Hepatocyte (in vitro differentiated cells): ENCODE measurements around the gene ERO1B. TPM values are rescaled to one million over a fixed set of nuclear protein-coding genes. Genes with fewer than 3 reads are reported as not detected.

ENCODE experiments used
- DNase-seq: peaks from one replicate; pipeline ENCODE4 v3.0.0-alpha.2; 2016; ENCODE audit warnings: low spot score
- H2AFZ ChIP-seq: fragments of 200-600 bp; sonication (generic); 2 replicates; pipeline ENCODE4 v1.6.0; 2016; ENCODE audit warnings: antibody characterized with exemption, mild to moderate bottlenecking
- H3K27ac ChIP-seq: fragments of 200-600 bp; sonication (generic); 2 replicates; pipeline ENCODE4 v1.5.1; 2016; ENCODE audit warnings: mild to moderate bottlenecking
- H3K27me3 ChIP-seq: fragments of 200-600 bp; sonication (generic); 2 replicates; pipeline ENCODE4 v1.6.1; 2016
- H3K36me3 ChIP-seq: fragments of 200-600 bp; sonication (generic); replicated peaks from 2 replicates; pipeline ENCODE4 v1.5.1; 2016; ENCODE audit warnings: low read depth; ENCODE audit not compliant: insufficient read depth
- H3K4me1 ChIP-seq: fragments of 200-600 bp; sonication (generic); 2 replicates; pipeline ENCODE4 v1.5.1; 2016; ENCODE audit warnings: mild to moderate bottlenecking, moderate library complexity; ENCODE audit not compliant: insufficient read depth
- H3K4me2 ChIP-seq: fragments of 200-600 bp; sonication (generic); 2 replicates; pipeline ENCODE4 v1.6.0; 2016
- H3K4me3 ChIP-seq: fragments of 200-600 bp; sonication (generic); 2 replicates; pipeline ENCODE4 v1.5.1; 2016; ENCODE audit warnings: mild to moderate bottlenecking
- H3K79me2 ChIP-seq: fragments of 200-600 bp; sonication (generic); 2 replicates; pipeline ENCODE4 v1.6.0; 2017; ENCODE audit warnings: mild to moderate bottlenecking
- H3K9me2 ChIP-seq: fragments of 200-600 bp; sonication (generic); replicated peaks from 2 replicates; pipeline ENCODE4 v1.6.0; 2017; ENCODE audit warnings: mild to moderate bottlenecking; ENCODE audit not compliant: insufficient read depth
- H3K9me3 ChIP-seq: fragments of 200-600 bp; sonication (generic); 2 replicates; pipeline ENCODE4 v1.5.1; 2016; ENCODE audit warnings: low read depth, mild to moderate bottlenecking
- H4K20me1 ChIP-seq: fragments of 200-600 bp; sonication (generic); 2 replicates; pipeline ENCODE4 v1.6.0; 2016; ENCODE audit warnings: mild to moderate bottlenecking; ENCODE audit not compliant: insufficient read depth, poor library complexity, severe bottlenecking
- EZH2 ChIP-seq: fragments of 200-600 bp; sonication (generic); IDR thresholded peaks from 2 replicates; pipeline ENCODE4 v1.6.1; 2016; ENCODE audit warnings: antibody characterized with exemption, mild to moderate bottlenecking, borderline replicate concordance
- EZH2phosphoT487 ChIP-seq: fragments of 200-600 bp; sonication (generic); IDR thresholded peaks from one replicate; pipeline ENCODE4 v1.6.1; 2018; ENCODE audit warnings: antibody characterized with exemption, mild to moderate bottlenecking, low read depth, moderate library complexity; ENCODE audit not compliant: unreplicated experiment, severe bottlenecking
- WGBS: methylation state at CpG from one replicate; pipeline ENCODE4 v1.1.6; 2016; ENCODE audit warnings: low lambda C conversion rate; ENCODE audit errors: missing lambda C conversion rate; 5-methylcytosine and 5-hydroxymethylcytosine counted together
- polyA plus RNA-seq: library from polyadenylated mRNA; unstranded; fragments of >200 nt; fragmentation: Nextera tagmentation; extraction: Ambion mirVana; gene quantifications from 2 replicates; pipeline ENCODE4 v1.2.1, GENCODE V29; 2016
- total RNA-seq: library from RNA; depleted of rRNA; stranded (reverse); fragments of >200 nt; gene quantifications from 2 replicates; pipeline ENCODE4 v1.2.3, GENCODE V29; 2014
- TF ChIP-seq, protein P1 (sequence below): fragments of 200-600 bp; sonication (generic); IDR thresholded peaks from 2 replicates; pipeline ENCODE4 v1.5.1; 2016; ENCODE audit warnings: antibody characterized with exemption, mild to moderate bottlenecking; ENCODE audit not compliant: poor library complexity

The ERO1B gene
- total and polyA plus RNA-seq, 2 experiments from 2014 or later: 3.6 to 5.8 TPM

DNA sequence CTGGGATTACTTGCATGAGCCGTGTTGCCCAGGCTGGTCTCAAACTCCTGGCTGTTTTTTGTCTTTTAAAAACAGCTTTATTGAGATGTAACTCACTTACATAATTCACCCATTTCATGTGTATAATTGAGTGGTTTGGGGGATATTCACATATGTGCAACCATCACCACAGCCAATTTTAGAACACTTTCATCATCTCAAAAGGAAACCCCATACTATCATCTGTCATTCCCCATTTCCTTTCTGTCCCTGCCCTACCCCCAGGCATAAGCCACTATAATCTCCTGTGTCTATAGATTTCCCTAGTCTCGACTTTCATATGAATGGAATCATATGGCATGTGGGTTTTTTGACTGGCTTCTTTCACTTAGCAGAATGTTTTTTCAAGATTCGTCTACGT is 96.1 kb downstream of the ERO1B start:
- Histone ChIP-seq H3K4me1 (no peaks in the 10 kb centered on the region), H3K4me3 (no peak overlapping the region)
- 85% methylated on average over 4 of the region's 4 CpGs for WGBS

DNA sequence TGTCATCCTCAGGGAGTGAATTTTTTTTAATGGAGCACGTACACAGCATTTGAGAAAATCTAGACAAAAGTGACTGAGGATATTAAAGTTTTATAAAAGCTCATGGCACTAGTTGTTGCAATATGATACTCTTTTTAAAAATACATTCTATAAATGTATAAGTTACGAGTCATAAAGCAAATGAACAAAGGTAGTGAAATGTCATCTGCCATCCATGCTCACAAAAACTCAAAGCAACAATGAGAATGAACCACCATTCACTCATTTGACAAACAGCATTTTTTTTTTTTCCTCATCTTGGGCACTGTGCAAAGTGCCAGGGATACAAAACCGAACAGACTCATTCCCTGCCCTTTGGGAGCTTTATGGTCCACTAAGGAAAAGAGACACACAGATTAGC is 100.7 kb downstream of the ERO1B start:
- Histone ChIP-seq H3K36me3 (no peaks in the 10 kb centered on the region), H3K4me2 (no peak overlapping the region), H3K27ac (no peak overlapping the region), H3K9me3 (no peaks in the 10 kb centered on the region), H3K9me2 (no peaks in the 10 kb centered on the region), H3K4me1 (no peaks in the 10 kb centered on the region), H4K20me1 (no peaks in the 10 kb centered on the region), H3K79me2 (no peaks in the 10 kb centered on the region), H3K27me3 (no peaks in the 10 kb centered on the region), H2AFZ (no peak overlapping the region), H3K4me3 (no peak overlapping the region)
- DNase-seq: no peak
- 89% methylated on average over 3 of the region's 3 CpGs for WGBS
- no peak for TF ChIP-seq EZH2
- TF ChIP-seq, protein P1, sequence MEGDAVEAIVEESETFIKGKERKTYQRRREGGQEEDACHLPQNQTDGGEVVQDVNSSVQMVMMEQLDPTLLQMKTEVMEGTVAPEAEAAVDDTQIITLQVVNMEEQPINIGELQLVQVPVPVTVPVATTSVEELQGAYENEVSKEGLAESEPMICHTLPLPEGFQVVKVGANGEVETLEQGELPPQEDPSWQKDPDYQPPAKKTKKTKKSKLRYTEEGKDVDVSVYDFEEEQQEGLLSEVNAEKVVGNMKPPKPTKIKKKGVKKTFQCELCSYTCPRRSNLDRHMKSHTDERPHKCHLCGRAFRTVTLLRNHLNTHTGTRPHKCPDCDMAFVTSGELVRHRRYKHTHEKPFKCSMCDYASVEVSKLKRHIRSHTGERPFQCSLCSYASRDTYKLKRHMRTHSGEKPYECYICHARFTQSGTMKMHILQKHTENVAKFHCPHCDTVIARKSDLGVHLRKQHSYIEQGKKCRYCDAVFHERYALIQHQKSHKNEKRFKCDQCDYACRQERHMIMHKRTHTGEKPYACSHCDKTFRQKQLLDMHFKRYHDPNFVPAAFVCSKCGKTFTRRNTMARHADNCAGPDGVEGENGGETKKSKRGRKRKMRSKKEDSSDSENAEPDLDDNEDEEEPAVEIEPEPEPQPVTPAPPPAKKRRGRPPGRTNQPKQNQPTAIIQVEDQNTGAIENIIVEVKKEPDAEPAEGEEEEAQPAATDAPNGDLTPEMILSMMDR: no peak
- TF ChIP-seq EZH2phosphoT487: no peak

More for the DNA sequence above, 96.1 kb downstream of the ERO1B start:
- no peak overlapping the region for H3K4me2 ChIP-seq
- no peaks in the 10 kb centered on the region for H3K9me2 ChIP-seq
- no peak overlapping the region for H3K27ac ChIP-seq
- no peaks in the 10 kb centered on the region for H3K79me2 ChIP-seq
- no peak overlapping the region for H2AFZ ChIP-seq
- H4K20me1 ChIP-seq: no peaks in the 10 kb centered on the region
- no peaks in the 10 kb centered on the region for H3K27me3 ChIP-seq
- DNase-seq: no peak
- no peaks in the 10 kb centered on the region for H3K36me3 ChIP-seq
- TF ChIP-seq EZH2phosphoT487 (no peak), EZH2 (no peak)
- TF ChIP-seq, protein P1: no peak
- no peaks in the 10 kb centered on the region for H3K9me3 ChIP-seq

DNA sequence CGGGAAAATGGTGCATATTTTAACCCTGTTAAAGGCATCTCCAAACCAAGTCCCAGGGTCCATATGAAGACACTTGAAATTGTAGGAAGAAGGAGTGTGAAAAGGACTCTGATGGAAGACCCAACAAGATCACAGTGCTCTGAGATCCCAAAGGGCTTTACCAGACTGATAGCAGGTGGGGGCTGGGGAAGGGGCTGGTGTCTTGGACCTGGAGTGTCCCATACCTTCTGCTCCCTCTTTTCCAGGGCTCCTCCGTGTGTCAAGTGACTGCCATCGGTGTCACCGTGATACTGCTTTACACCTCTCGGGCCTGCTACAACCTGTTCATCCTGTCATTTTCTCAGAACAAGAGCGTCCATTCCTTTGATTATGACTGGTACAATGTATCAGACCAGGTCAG is 102.1 kb downstream of the ERO1B start:
- H3K79me2 ChIP-seq: no peaks in the 10 kb centered on the region
- H3K27ac ChIP-seq: no peak overlapping the region
- no peaks in the 10 kb centered on the region for H4K20me1 ChIP-seq
- no peaks in the 10 kb centered on the region for H3K9me2 ChIP-seq
- H3K4me1 ChIP-seq: no peaks in the 10 kb centered on the region
- WGBS: 95% methylated on average over 6 of the region's 6 CpGs
- DNase-seq: no peak
- H3K9me3 ChIP-seq: no peaks in the 10 kb centered on the region
- no peaks in the 10 kb centered on the region for H3K27me3 ChIP-seq
- no peak overlapping the region for H3K4me2 ChIP-seq
- H3K4me3 ChIP-seq: no peak overlapping the region
- no peaks in the 10 kb centered on the region for H3K36me3 ChIP-seq
- TF ChIP-seq, protein P1: no peak
- TF ChIP-seq EZH2phosphoT487 (no peak), EZH2 (no peak)
- H2AFZ ChIP-seq: no peak overlapping the region
